HEK293 (cell line): ENCODE data around the gene MT1HL1.

Experiments used
- CTCF ChIA-PET: fragments of 350-600 bp; formaldehyde crosslinking; extraction: SDS; loops from one replicate; lab custom pipeline; 2021; ENCODE audit warnings: antibody characterized with exemption; lab: Yijun Ruan, JAX
- POLR2A ChIA-PET: fragments of 300-600 bp; formaldehyde crosslinking; extraction: SDS; loops from one replicate; lab custom pipeline; 2020; ENCODE audit warnings: antibody characterized with exemption, inconsistent platforms; lab: Yijun Ruan, JAX
- H3K27ac ChIP-seq: fragments of 200-500 bp; sonication (Bioruptor generic); 2 replicates; pipeline ENCODE4 v1.5.1; 2014; ENCODE audit warnings: low read depth, low read length, control low read depth, inconsistent platforms; ENCODE audit errors: extremely low read depth
- H3K36me3 ChIP-seq, 2 experiments: fragments of 200-500 bp in 1 of 2; sonication (Bioruptor generic) in 1 of 2; 1 replicate in 1 of 2; 2 replicates in 1 of 2; pipeline ENCODE4 v1.5.1; 2014 to 2017; ENCODE audit warnings: inconsistent platforms in 2 of 2, low read length in 2 of 2; ENCODE audit not compliant: control insufficient read depth in 2 of 2, insufficient read depth in 1 of 2
- H3K4me1 ChIP-seq: fragments of 200-500 bp; sonication (Bioruptor generic); 2 replicates; pipeline ENCODE4 v1.5.1; 2014; ENCODE audit warnings: mild to moderate bottlenecking, low read length, inconsistent platforms; ENCODE audit not compliant: control insufficient read depth, insufficient read depth
- H3K4me3 ChIP-seq: 2 replicates; pipeline ENCODE4 v1.5.1; 2011; ENCODE audit warnings: low read depth, mild to moderate bottlenecking, control low read depth, low read length, moderate library complexity
- H3K9me3 ChIP-seq: fragments of 200-500 bp; sonication (Bioruptor generic); 2 replicates; pipeline ENCODE4 v1.5.1; 2014; ENCODE audit warnings: low read depth, low read length, inconsistent platforms; ENCODE audit not compliant: control insufficient read depth, insufficient read depth
- IKZF3 ChIP-seq: fragments of 450-650 bp; IDR thresholded peaks from 2 replicates; pipeline ENCODE4 v1.5.0; 2018; ENCODE audit warnings: missing biosample characterization, mild to moderate bottlenecking, missing genetic modification characterization, moderate library complexity
- SCRT2 ChIP-seq: fragments of 450-650 bp; formaldehyde crosslinking; IDR thresholded peaks from 2 replicates; pipeline ENCODE4 v1.5.1; 2016; ENCODE audit warnings: missing biosample characterization, missing genetic modification characterization
- ZBTB7A ChIP-seq: fragments of 450-650 bp; formaldehyde crosslinking; IDR thresholded peaks from 2 replicates; pipeline ENCODE4 v1.5.1; 2016; ENCODE audit warnings: low read depth, missing biosample characterization, missing genetic modification characterization
- ZFP3 ChIP-seq: fragments of 450-650 bp; formaldehyde crosslinking; IDR thresholded peaks from 2 replicates; pipeline ENCODE4 v1.5.1; 2016; ENCODE audit warnings: low read depth, missing biosample characterization, missing genetic modification characterization
- ZFP41 ChIP-seq: fragments of 450-650 bp; formaldehyde crosslinking; IDR thresholded peaks from 2 replicates; pipeline ENCODE4 v1.5.1; 2016; ENCODE audit warnings: missing biosample characterization, missing genetic modification characterization, borderline replicate concordance
- ZNF10 ChIP-seq: fragments of 450-650 bp; formaldehyde crosslinking; IDR thresholded peaks from 2 replicates; pipeline ENCODE4 v1.5.1; 2017; ENCODE audit warnings: missing biosample characterization, missing genetic modification characterization
- ZNF140 ChIP-seq: fragments of 450-650 bp; formaldehyde crosslinking; IDR thresholded peaks from 2 replicates; pipeline ENCODE4 v1.5.1; 2016; ENCODE audit warnings: missing biosample characterization, missing genetic modification characterization
- ZNF184 ChIP-seq: fragments of 450-650 bp; IDR thresholded peaks from 2 replicates; pipeline ENCODE4 v1.5.1; 2018; ENCODE audit warnings: missing biosample characterization, mild to moderate bottlenecking, missing genetic modification characterization
- ZNF202 ChIP-seq: fragments of 450-650 bp; formaldehyde crosslinking; IDR thresholded peaks from 2 replicates; pipeline ENCODE4 v1.5.1; 2016; ENCODE audit warnings: missing biosample characterization, missing genetic modification characterization, borderline replicate concordance
- ZNF311 ChIP-seq: fragments of 450-650 bp; formaldehyde crosslinking; IDR thresholded peaks from 2 replicates; pipeline ENCODE4 v1.5.1; 2017; ENCODE audit warnings: missing biosample characterization, missing genetic modification characterization, borderline replicate concordance
- ZNF366 ChIP-seq: fragments of 450-650 bp; formaldehyde crosslinking; conservative IDR thresholded peaks from 2 replicates; pipeline ENCODE4 v1.5.1; 2016; ENCODE audit warnings: missing biosample characterization, missing genetic modification characterization
- ZNF549 ChIP-seq: fragments of 450-650 bp; IDR thresholded peaks from 2 replicates; pipeline ENCODE4 v1.5.1; 2018; ENCODE audit warnings: missing biosample characterization, missing genetic modification characterization, mild to moderate bottlenecking, inconsistent platforms, moderate library complexity
- ZNF624 ChIP-seq: fragments of 450-650 bp; formaldehyde crosslinking; IDR thresholded peaks from 2 replicates; pipeline ENCODE4 v1.5.1; 2017; ENCODE audit warnings: missing biosample characterization, missing genetic modification characterization
- ZNF670 ChIP-seq: fragments of 450-650 bp; formaldehyde crosslinking; IDR thresholded peaks from 2 replicates; pipeline ENCODE4 v1.5.1; 2016; ENCODE audit warnings: missing biosample characterization, missing genetic modification characterization, low read depth
- ZNF785 ChIP-seq: fragments of 450-650 bp; formaldehyde crosslinking; IDR thresholded peaks from 2 replicates; pipeline ENCODE4 v1.5.1; 2016; ENCODE audit warnings: missing biosample characterization, missing genetic modification characterization
- ZNF792 ChIP-seq: fragments of 450-650 bp; formaldehyde crosslinking; IDR thresholded peaks from 2 replicates; pipeline ENCODE4 v1.5.1; 2016; ENCODE audit warnings: missing biosample characterization, missing genetic modification characterization
- ZNF837 ChIP-seq: fragments of 450-650 bp; formaldehyde crosslinking; IDR thresholded peaks from 2 replicates; pipeline ENCODE4 v1.5.1; 2016; ENCODE audit warnings: missing biosample characterization, missing genetic modification characterization
- ZNF843 ChIP-seq: fragments of 450-650 bp; formaldehyde crosslinking; IDR thresholded peaks from 2 replicates; pipeline ENCODE4 v1.5.1; 2016; ENCODE audit warnings: missing biosample characterization, missing genetic modification characterization
- ZSCAN30 ChIP-seq: fragments of 450-650 bp; IDR thresholded peaks from 2 replicates; pipeline ENCODE4 v1.5.1; 2018; ENCODE audit warnings: missing biosample characterization, mild to moderate bottlenecking, missing genetic modification characterization, moderate library complexity
- TF ChIP-seq, protein P1 (sequence below): fragments of 450-650 bp; IDR thresholded peaks from 2 replicates; pipeline ENCODE4 v1.5.1; 2018; ENCODE audit warnings: missing biosample characterization, missing genetic modification characterization
- TF ChIP-seq, protein P2 (sequence below): fragments of 450-650 bp; formaldehyde crosslinking; IDR thresholded peaks from 2 replicates; pipeline ENCODE4 v1.5.1; 2017; ENCODE audit warnings: missing biosample characterization, missing genetic modification characterization
- TF ChIP-seq, protein P3 (sequence below): fragments of 450-650 bp; formaldehyde crosslinking; IDR thresholded peaks from 2 replicates; pipeline ENCODE4 v1.5.1; 2016; ENCODE audit warnings: missing biosample characterization, missing genetic modification characterization
- TF ChIP-seq, protein P4 (sequence below): fragments of 450-650 bp; formaldehyde crosslinking; conservative IDR thresholded peaks from 2 replicates; pipeline ENCODE4 v1.5.1; 2016; ENCODE audit warnings: low read depth, missing biosample characterization, missing genetic modification characterization

The MT1HL1 gene

DNA sequence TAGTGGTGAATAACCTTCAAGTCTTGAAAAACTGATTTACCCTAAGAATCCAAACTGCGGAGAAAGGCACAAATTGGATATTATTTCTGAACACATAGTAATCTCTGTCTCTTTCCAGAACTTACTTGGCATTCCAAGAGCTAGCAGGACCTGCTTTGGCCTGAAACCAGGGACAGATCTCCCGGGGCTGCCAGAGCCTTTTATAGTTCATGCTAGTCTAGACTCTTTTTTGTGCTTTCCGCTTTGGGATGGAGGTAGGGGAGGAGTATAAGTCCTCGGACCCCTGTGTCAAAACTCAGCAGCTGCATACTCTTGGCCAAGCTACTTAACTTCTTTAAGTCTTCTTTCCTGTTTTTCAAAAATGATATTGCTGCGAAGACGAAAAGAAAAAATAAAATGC, 34.0 kb upstream of the MT1HL1 start:
- Histone ChIP-seq H3K27ac (no peak overlapping the region), H3K36me3 (no peaks in the 10 kb centered on the region), H3K4me3 (no peak overlapping the region), H3K4me1 (no peaks in the 10 kb centered on the region), H3K9me3 (no peaks in the 10 kb centered on the region)
- TF ChIP-seq ZNF785 (tag by site-specific recombination) (no peak), ZNF843 (no peak), ZNF10 (no peak), ZFP3 (tag by site-specific recombination) (no peak), ZSCAN30 (tag by site-specific recombination) (no peak)
- TF ChIP-seq, protein P1, sequence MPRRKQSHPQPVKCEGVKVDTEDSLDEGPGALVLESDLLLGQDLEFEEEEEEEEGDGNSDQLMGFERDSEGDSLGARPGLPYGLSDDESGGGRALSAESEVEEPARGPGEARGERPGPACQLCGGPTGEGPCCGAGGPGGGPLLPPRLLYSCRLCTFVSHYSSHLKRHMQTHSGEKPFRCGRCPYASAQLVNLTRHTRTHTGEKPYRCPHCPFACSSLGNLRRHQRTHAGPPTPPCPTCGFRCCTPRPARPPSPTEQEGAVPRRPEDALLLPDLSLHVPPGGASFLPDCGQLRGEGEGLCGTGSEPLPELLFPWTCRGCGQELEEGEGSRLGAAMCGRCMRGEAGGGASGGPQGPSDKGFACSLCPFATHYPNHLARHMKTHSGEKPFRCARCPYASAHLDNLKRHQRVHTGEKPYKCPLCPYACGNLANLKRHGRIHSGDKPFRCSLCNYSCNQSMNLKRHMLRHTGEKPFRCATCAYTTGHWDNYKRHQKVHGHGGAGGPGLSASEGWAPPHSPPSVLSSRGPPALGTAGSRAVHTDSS (tag by site-specific recombination), result 0 out of 2 replicates have a peak, but pooled peaks have one; percentile 18
- TF ChIP-seq, protein P2, sequence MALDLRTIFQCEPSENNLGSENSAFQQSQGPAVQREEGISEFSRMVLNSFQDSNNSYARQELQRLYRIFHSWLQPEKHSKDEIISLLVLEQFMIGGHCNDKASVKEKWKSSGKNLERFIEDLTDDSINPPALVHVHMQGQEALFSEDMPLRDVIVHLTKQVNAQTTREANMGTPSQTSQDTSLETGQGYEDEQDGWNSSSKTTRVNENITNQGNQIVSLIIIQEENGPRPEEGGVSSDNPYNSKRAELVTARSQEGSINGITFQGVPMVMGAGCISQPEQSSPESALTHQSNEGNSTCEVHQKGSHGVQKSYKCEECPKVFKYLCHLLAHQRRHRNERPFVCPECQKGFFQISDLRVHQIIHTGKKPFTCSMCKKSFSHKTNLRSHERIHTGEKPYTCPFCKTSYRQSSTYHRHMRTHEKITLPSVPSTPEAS (tag by site-specific recombination), result no peak
- ChIA-PET CTCF (interaction anchor here (0.6 to 2.9 kb wide), 2 partner anchors 85 to 348 kb away, joined by 4 to 16 read pairs; no protein-coding TSS in a partner anchor), POLR2A (no interaction called here)

DNA sequence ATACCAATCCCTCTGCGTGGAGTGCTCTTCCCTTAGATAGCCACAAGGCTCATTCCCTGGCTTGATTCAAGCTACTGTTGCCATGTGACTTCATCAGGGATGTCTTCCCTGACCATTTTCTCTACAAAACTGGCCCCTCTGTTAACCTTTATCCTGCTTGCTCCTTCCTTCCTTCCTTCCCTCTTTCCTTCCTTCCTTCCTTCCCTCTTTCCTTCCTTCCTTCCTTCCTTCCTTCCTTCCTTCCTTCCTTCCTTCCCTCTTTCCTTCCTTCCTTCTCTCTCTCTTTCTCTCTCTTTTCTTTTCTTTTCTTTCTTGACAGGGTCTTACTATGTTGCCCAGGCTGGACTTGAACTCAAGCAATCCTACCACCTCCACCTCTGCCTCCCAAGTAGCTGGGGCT, 31.5 kb upstream of the MT1HL1 start:
- no peaks in the 10 kb centered on the region for H3K9me3 ChIP-seq
- POLR2A ChIA-PET, result no interaction called here
- no peak for TF ChIP-seq ZNF549 (tag by site-specific recombination)
- peak; percentile 88 for TF ChIP-seq ZNF366 (tag by site-specific recombination)
- TF ChIP-seq ZNF670 (tag by site-specific recombination), result no peak
- TF ChIP-seq, protein P3, sequence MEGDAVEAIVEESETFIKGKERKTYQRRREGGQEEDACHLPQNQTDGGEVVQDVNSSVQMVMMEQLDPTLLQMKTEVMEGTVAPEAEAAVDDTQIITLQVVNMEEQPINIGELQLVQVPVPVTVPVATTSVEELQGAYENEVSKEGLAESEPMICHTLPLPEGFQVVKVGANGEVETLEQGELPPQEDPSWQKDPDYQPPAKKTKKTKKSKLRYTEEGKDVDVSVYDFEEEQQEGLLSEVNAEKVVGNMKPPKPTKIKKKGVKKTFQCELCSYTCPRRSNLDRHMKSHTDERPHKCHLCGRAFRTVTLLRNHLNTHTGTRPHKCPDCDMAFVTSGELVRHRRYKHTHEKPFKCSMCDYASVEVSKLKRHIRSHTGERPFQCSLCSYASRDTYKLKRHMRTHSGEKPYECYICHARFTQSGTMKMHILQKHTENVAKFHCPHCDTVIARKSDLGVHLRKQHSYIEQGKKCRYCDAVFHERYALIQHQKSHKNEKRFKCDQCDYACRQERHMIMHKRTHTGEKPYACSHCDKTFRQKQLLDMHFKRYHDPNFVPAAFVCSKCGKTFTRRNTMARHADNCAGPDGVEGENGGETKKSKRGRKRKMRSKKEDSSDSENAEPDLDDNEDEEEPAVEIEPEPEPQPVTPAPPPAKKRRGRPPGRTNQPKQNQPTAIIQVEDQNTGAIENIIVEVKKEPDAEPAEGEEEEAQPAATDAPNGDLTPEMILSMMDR (tag by site-specific recombination), result no peak
- no peak for TF ChIP-seq IKZF3 (tag by site-specific recombination)
- no peak for TF ChIP-seq ZNF140 (tag by site-specific recombination)
- CTCF ChIA-PET, result no interaction called here
- no peak overlapping the region for H3K27ac ChIP-seq
- H3K36me3 ChIP-seq, result no peaks in the 10 kb centered on the region
- H3K4me3 ChIP-seq, result no peak overlapping the region
- peaks cover 10% of the 10 kb centered on the region; the same call in 1 of the 2 replicates for H3K4me1 ChIP-seq

DNA sequence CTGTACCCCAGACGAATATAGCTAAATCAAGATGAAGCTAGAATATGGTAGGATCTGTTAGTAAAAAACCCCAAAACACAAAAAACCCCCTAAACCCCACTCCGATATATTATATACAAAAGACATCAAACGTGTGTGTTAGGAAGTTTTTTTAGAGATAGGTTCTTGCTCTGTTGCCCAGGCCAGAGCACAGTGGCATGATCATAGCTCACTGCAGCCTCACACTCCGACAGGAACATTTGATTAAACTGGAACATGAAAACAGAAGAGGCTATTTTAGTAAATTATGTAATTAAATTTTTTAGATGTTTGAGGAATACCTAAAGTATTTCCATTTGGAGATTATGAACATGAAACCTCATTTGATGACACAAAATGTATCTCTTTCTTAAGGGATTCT, 29.6 kb upstream of the MT1HL1 start:
- H3K27ac ChIP-seq, result no peak overlapping the region
- POLR2A ChIA-PET, result interaction anchor here (3.3 kb wide), 1 partner anchor 9 kb away, joined by 28 read pairs; the partner anchor contains the start of gene RYR2
- CTCF ChIA-PET, result interaction anchor here (0.7 to 1.8 kb wide), 4 partner anchors 8 to 90 kb away, joined by 3 to 5 read pairs (median 4); partner anchors contain the start of gene RYR2
- no peak overlapping the region for H3K4me3 ChIP-seq
- H3K9me3 ChIP-seq, result no peaks in the 10 kb centered on the region
- H3K4me1 ChIP-seq, result peaks cover 10% of the 10 kb centered on the region; the same call in 1 of the 2 replicates
- H3K36me3 ChIP-seq, result no peaks in the 10 kb centered on the region
- no peak for TF ChIP-seq ZFP41 (tag by site-specific recombination)
- TF ChIP-seq ZNF843, result no peak
- no peak for TF ChIP-seq SCRT2
- no peak for TF ChIP-seq ZNF624 (tag by site-specific recombination)
- TF ChIP-seq ZNF202 (tag by site-specific recombination), result no peak
- no peak for TF ChIP-seq ZNF792 (tag by site-specific recombination)
- no peak for TF ChIP-seq ZNF184 (tag by site-specific recombination)
- TF ChIP-seq ZNF837 (tag by site-specific recombination), result no peak
- TF ChIP-seq, protein P4, sequence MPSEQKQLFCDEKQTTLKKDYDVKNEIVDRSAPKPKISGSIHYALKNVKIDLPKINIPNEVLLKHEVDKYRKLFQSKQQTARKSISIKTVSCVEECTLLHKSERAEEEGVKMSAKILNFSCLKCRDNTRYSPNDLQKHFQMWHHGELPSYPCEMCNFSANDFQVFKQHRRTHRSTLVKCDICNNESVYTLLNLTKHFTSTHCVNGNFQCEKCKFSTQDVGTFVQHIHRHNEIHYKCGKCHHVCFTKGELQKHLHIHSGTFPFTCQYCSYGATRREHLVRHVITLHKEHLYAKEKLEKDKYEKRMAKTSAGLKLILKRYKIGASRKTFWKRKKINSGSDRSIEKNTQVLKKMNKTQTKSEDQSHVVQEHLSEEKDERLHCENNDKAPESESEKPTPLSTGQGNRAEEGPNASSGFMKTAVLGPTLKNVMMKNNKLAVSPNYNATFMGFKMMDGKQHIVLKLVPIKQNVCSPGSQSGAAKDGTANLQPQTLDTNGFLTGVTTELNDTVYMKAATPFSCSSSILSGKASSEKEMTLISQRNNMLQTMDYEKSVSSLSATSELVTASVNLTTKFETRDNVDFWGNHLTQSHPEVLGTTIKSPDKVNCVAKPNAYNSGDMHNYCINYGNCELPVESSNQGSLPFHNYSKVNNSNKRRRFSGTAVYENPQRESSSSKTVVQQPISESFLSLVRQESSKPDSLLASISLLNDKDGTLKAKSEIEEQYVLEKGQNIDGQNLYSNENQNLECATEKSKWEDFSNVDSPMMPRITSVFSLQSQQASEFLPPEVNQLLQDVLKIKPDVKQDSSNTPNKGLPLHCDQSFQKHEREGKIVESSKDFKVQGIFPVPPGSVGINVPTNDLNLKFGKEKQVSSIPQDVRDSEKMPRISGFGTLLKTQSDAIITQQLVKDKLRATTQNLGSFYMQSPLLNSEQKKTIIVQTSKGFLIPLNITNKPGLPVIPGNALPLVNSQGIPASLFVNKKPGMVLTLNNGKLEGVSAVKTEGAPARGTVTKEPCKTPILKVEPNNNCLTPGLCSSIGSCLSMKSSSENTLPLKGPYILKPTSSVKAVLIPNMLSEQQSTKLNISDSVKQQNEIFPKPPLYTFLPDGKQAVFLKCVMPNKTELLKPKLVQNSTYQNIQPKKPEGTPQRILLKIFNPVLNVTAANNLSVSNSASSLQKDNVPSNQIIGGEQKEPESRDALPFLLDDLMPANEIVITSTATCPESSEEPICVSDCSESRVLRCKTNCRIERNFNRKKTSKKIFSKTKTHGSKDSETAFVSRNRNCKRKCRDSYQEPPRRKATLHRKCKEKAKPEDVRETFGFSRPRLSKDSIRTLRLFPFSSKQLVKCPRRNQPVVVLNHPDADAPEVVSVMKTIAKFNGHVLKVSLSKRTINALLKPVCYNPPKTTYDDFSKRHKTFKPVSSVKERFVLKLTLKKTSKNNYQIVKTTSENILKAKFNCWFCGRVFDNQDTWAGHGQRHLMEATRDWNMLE (tag by site-specific recombination), result no peak
- no peak for TF ChIP-seq ZNF311 (tag by site-specific recombination)
- TF ChIP-seq ZBTB7A (tag by site-specific recombination), result no peak
